Measurements from ENCODE around the gene SNAP29.
"Not testable (repeated sequence)": the region's sequence is repeated elsewhere in the genome, so short reads cannot be mapped to it uniquely, and the experiment has no call there.

SNAP29 gene

DNA sequence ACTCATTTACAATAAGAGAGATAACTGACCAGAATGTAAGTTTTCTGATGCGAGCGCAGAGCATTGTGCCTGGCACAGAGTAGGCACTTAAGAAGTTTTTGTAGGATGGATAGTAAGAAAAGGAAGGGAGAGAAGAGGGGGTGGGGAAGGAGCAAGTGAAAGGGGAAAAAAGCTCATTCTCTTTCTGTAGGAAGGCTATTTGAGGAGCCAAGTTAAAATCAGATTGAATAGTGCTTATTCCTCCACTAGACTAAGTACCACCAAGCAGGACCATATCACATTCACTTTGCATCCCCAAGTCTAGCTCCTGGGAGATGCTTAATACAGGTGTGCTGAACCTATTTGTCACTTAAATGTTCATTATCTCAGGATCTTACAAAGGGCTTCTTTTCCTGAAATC, 44.3 kb downstream of the SNAP29 start:
- DNase-seq, result no peak

DNA sequence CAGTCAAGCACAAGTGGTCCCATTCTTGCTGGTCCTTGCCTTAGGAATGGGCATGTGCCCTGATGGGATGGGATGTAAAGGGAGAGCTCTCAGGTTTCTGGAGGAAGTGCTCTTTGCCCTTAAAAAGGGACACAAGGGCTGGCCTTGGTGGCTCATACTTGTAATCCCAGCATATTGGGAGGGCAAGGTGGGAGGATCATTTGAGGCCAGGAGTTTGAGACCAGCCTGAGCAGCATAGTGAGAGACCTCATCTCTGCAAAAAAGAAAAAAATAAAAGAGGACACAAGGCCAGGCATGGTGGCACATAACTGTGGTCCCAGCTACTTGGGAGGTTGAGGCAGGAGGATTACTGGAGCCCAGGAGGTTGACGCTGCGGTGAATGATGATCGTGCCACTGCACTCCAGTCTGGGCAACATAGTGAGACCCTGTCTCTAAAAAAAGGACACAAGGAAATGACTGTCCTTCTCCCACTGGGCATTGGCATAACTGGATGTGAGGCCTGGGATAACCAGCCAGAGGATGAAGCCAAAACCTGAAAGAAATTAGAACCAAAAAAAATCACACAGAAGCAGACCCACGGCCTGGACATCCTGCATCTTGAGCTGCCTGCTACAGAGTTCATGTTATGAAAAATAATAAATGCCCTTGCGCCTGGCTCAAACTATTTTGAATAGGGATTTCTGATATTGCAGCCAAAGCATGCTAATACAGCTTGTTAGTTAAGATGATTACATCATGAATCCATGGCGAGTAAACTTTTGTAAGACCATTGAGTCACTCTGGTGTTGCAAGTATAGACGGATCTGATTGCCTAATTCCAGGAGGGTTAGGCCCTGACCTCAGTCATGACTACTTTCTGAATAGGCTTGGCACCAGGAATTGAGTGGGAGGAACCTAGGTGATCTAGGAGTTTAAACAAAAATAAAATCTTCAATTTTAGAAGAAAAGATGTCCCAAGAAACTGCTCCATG, 45.5 kb downstream of the SNAP29 start:
- peak; percentile 78 for DNase-seq

DNA sequence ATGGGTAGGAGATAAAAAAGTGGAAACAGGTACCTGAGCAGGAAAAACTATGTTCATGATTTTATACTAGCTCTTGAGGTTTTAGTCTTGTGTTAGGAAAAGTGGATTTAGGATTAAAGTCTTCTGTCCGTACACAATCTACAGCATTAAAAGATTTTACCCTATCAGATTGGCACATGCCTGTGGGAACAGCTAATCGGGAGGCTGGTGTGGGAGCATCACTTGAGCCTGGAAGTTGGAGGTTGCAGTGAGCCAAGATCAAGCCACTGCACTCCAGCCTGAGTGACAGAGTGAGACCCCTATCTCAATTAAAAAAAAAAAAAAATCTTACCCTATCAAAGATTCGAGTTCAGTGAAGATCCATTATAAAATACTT, 46.2 kb downstream of the SNAP29 start:
- DNase-seq, result peak; percentile 35

DNA sequence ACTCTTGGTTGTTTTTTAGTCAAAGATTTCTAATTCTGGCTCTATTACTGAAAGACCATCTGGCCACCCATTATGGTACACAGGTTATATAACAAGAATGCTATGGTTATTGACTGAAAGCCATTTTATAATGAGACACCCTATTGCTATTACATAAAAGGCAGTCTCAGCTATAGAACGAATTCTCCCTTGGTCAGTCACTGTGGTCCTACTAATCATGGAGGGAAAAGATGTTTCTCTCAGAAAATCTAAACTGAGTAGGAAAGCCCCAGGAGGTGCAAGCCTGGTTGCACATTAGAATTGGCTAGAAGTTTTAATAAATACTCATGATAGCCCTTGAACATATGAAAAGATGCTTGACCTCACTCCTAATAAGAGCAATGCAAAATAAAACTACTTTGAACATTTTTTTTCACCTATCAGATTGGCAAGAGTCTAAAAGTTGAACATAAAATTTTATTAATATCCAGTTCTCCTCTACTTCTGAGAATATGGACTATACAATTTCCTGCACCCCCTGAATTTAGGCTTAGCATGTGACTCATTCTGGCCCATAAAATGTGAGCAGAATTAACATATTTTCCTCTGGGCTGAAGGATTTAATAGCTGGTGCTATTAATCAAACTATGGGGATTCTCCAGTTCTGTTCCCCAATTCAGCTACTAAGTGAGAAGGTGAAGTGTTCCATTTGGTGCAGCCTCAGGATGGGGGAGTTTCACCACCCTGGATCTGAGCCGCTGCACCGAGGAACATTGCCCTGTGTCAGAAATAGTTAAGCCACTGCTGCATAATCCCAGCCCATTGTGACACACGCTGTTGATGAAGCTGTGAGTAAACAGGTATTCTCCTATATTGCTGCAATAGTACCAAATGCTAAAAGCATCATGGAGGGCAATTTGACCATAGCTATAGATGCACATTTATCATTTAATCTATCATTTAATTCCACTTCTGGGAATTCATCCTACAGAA, 46.9 kb downstream of the SNAP29 start:
- no peak for DNase-seq

DNA sequence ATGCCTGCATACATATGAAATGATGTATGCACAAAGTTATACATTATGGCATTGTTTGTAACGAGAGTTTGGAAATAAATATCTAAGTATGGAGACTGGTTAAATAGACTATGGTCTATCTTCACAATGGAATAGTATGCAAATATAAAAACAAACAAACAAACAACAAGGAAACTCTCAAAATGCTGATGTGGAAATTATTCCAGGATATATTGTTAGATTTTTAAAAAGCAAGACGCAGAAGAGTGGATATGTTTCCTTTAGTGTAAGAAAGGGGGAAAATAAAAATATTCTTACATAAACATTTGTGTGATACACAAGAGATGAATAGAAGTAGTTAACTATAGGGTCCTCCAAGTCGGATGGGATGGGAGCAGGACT, 47.6 kb downstream of the SNAP29 start:
- no peak for DNase-seq

DNA sequence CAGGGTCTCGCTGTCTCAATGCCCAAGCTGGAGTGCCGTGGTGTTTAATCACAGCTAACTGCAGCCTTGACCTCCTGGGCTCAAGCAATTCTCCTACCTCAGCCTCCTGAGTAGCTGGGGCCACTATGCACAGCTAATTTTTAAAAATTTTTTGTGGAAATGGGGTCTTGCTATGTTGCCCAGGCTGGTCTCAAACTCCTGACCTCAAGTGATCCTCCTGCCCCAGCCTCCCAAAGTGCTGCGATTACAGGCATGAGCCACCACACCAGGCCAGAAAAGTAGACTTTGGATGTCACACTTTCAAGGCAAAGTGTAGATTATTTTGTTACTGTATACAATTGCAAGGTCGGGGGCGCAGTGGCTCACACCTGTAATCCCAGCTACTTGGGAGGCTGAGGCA, 49.9 kb downstream of the SNAP29 start:
- not testable (repeated sequence) for DNase-seq

DNA sequence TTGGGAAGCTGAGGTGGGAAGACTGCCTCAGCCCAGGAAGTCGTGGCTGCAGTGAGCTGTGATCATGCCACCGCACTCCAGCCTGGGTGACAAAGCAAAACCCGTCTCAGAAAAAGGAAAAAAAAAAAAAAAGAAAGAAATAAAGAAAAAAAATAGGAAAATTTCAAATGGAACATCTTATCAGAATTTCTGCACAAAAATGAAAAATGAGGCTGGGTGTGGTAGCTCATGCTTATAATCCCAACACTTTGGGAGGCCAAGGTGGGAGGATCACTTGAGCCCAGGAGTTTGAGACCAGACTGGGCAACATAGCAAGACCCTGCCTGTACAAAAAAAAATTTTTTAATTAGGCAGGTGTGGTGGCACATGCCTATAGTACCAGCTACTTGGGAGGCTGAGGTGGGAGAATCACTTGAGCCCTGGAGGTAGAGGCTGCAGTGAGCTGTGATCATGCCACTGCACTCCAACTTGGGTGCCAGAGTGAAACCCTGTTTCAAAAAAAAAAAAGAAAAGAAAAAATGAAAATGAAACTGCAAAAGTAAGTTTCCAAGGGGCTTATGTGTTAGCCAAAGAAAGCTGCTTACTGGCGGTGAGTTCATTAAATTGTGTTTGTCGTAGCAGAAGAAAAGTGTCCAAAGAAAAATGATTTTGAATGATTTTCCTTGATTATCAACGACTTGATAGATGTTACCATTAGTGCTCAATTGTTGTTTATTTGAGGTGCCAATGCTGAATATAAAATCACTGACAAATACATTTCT, 50.9 kb downstream of the SNAP29 start:
- no peak for DNase-seq

DNA sequence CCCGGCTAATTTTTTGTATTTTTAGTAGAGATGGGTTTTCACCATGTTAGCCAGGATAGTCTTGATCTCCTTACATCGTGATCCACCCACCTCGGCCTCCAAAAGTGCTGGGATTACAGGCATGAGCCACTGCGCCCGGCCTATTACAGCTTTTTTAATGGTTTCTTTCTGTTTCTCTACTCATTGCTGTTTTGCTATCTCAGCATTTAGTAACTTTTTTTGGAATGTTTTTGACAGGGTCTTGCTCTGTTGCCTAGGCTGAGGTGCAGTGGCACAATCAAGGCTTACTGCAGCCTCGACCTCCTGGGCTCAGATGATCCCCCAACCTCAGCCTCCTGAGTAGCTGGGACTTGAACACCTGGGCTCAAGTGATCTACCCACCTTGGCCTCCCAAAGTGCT, 53.7 kb downstream of the SNAP29 start:
- no peak for DNase-seq

DNA sequence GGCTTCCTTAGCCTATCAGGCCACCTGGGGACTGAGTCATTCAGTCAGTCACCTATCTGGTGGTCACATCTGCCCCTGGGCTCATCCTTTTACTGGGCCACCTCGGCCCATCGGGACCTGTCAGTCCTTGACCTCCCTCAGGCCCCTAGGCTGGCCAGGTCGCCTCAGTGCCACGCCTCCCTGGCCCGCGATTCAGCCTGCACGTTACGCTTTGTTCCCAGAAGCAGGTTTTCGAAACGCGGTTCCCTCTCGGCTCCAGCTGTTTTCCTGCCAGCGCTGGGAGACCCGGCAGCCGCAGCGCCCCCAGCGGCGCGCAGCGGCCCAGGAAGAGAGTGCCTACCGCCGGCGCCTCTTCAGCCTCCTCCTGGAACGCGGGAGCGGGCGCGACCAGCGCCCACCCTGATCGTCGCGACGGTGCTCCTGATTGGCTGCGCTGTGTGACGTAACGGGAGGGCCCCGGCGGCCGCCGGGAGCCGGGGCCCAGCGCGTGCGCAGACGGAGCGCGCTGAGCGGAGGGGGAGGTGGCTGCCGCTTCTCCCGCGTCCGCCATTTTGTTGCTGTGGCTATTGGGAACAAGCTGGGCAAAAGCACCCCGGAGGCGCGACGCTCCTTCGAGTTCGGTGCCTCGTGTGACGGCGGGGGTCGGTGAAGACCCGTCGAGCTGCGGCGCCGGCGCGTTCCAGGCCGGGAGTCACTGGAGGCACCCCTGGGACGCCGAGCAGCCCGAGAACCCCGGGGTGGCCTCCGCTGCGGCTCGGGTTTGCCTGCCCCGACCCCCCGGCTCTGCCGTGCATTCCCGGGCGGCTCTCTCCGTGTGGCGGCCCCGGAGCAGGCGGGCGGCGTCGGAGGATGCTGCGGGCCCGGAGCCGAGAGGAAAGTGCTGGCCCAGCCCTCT, 58.4 kb downstream of the SNAP29 start, which contains the start of gene CRKL:
Gene CRKL, plus strand, starts transcription at position 492 of the 895 bp plus-strand sequence. CDS start 528 bp downstream, outside the sequence.
- peak; percentile 81 for DNase-seq

DNA sequence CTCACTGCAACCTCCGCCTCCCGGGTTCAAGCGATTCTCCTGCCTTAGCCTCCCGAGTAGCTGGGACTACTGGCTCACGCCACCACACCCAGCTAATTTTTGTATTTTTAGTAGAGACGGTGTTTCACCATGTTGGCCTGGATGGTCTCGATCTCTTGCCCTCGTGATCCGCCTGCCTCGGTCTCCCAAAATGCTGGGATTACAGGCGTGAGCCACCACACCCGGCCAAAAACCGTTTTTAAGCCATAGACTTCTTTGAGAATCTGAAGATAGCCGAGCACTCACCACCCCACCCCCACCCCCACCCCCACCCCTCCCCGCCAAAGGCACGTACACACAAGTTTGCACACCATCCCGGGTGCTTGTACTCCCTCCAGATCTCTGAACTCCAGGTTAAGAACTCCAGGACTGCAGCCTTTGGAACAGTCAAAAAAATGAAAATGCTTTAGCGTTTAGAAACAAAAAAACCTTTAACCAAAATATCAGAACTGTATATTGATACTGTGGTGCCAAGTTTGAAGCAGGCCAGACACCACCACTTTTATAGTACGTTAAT, 59.9 kb downstream of the SNAP29 start:
- no peak for DNase-seq

DNA sequence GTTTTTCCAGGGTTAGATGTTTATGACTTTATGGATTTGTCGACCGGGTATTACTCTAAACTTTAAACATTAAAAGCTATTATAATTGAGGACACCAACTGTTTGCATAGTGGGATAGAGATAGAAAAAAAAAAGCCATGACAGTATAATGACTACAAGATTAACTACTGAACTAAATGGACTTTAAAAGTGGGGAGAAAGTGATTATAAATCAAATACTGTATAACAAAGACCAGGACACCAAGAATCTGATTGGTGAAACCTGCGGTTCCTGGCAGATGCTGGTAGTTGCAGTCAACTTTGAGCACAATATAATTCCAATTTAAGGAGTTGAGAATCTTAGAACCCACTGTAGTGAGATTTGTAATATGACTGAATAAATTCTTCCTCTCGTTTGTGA, 60.9 kb downstream of the SNAP29 start:
- no peak for DNase-seq

DNA sequence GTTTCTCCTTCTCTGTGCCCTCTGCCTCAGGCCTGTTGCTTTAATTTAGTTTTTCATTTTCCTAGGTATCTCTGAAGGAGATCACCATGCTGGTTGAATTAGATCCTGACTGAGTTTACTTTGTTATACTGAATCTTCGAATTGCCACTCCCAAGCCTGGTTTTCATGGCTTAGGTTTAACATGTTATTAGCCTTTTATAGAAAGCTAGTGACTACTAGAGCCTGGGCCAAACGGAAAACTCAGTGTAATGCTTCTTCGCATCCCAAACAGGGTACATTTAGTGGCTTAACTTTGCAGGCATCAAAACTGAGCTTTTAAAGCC, 62.0 kb downstream of the SNAP29 start:
- no peak for DNase-seq

DNA sequence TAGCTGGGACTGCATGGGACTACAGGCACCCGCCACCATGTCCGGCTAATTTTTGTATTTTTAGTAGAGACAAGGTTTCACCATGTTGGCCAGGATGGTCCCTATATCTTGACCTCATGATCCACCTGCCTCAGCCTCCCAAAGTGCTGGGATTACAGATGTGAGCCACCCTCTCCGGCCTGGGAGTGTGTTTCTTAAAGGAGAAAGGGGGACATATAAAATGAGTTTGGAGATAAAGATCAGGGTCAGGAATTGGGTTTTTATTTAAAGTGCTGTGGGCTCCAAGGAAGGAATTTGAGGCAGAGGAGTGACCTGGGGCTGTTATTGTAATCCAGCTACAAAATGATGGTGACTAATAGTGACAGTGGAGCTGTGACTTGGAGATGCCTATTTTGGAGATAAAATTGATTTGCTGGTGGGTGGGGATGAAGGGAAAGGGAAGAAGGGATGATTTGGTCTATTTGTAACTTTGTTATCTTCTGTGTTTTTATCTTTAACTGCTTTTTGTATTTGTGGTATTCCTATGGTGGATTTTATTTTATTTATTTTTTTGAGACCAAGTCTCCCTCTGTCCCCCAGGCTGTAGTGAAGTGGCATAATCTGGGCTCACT, 63.4 kb downstream of the SNAP29 start:
- DNase-seq, result no peak

DNA sequence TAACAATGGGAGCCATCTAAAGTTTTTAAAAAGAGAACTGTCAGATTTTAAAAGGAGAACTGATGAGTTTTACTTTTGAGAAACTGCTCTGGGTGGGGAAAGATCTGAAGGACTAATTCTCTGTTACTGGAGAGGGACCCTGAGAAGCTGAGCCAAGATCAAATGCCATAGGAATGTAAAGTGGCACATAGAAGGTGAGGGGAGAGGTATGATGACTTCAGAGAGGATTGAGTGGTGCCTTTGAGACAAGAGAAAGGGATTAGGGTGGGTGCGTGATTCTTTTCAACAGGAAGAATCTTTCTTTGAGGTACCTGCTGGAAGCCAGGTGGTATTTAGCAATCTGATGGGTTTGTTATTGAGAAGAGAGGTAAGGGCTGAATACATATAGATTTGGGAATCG, 67.4 kb downstream of the SNAP29 start:
- DNase-seq, result no peak

DNA sequence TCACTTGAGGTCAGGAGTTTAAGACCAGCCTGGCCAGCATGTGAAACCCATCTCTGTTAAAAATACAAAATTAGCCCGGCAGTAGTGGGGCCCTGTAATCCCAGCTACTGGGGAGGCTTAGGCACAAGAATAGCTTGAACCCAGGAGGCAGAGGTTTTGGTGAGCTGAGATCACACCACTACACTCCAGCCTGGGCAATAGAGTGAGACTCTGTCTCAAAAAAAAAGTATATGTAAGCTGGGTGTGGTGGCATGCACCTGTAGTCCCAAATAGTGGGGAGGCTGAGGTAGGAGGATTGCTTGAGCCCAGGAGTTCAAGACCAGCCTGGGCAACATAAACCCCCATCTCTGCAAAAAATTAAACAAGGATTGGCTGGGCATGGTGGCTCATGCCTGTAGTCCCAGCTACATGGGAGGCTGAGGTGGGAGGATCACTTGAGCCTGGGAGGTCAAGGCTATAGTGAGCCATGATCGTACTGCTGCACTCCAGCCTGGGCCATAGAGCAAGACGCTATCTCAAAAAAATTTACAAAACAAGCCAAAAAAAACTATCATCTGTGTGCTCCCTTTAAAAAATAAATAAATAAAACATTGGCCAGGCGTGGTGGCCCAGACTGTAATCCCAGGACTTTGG, 69.2 kb downstream of the SNAP29 start:
- DNase-seq, result no peak

DNA sequence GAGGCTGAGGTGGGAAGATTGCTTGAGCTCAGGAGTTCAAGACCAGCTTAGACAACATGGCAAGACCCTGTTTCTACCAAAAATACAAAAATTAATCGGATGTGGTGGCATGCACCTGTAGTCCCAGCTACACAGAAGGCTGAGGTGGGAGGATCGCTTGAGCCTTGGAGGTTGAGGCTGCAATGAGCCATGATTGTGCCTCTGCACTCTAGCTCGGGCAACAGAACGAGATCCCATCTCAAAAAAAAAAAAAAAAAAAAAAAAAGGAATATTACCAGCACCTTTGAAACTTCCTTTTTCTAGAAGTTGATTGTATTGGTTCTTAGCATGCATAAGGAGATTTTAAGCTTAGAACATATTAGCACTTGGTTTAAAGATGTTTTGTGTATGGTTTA, 69.8 kb downstream of the SNAP29 start:
- DNase-seq, result no peak

DNA sequence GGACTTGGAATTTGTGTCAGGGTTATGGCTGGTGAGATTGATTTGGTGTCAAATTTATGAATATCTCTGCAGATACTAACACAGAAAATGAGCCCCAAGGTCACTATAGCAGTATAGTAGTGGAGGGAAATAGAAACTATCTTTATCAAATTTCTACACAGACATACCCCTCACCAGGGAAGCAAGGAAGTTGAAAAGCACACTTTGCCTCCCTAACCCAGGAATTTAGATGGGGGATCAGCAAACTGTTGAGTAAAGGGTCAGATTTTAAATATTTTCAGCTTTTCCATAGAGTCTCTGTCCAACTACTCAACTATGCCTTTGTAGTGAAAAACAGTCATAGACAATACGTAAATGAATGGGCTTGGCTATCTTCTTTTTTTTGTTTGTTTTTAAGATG, 71.2 kb downstream of the SNAP29 start:
- no peak for DNase-seq

DNA sequence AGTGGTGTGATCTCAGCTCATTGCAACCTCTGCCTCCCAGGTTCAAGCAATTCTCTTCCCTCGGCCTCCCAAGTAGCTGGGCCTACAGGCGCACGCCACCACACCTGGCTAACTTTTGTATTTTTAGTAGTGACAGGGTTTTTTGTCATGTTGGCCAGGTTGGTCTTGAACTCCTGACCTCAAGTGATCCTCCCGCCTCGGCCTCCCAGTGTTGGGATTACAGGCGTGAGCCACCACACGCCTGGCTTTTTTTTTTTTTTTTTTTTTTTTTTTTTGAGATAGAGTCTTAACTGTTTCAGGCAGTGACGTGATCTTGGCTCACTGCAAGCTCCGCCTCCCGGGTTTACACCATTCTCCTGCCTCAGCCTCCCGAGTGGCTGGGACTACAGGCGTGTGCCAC, 71.6 kb downstream of the SNAP29 start:
- not testable (repeated sequence) for DNase-seq

DNA sequence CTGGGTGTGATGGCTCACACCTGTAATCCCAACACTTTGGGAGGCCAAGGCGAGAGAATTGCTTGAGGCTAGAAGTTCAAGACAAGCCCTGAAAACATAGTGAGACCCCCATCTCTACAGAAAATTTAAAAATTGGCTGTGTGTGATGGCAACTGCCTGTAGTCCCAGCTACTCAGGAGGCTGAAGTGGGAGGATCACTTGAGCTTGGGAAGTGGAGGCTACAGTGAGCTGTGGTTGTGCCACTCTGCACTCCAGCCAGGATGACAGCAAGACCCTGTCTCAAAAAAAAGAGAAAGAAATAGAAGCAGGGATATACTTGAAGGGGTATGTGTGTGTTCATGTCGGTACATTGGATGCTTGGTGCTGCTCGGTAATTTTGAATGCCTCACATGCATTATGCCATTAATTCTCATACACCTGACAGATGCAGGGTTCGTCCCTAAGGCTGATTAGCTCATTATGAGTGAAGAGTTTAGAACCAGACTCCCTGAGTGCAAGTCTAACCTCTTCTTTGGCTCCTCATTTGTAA, 72.4 kb downstream of the SNAP29 start:
- no peak for DNase-seq

DNA sequence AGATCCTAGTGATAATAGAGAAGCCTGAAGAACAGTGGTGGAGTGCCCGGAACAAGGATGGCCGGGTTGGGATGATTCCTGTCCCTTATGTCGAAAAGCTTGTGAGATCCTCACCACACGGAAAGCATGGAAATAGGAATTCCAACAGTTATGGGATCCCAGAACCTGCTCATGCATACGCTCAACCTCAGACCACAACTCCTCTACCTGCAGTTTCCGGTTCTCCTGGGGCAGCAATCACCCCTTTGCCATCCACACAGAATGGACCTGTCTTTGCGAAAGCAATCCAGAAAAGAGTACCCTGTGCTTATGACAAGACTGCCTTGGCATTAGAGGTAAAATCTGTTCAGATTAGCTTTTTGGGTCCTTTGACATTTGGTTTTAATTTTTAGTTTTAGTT, 75.1 kb downstream of the SNAP29 start:
- no peak for DNase-seq

Measured in NCI-H226 (cell line).